SU-DHL-6 (cell line): ENCODE data around the gene GTPBP4.
A peak's percentile ranks its signal among the peaks of the same experiment; 100 is the strongest.

Experiments used
- H2AFZ ChIP-seq: fragments of 200-600 bp; sonication (generic); 2 replicates; pipeline ENCODE4 v1.6.1; 2014; ENCODE audit warnings: low read depth, mild to moderate bottlenecking, moderate library complexity, mixed read lengths, antibody characterized with exemption, low read length; ENCODE audit not compliant: severe bottlenecking
- H3F3A ChIP-seq: fragments of 200-600 bp; shearing (Covaris generic); 2 replicates; pipeline ENCODE4 v1.6.0; 2016; ENCODE audit warnings: antibody characterized with exemption, mild to moderate bottlenecking; ENCODE audit not compliant: insufficient read depth
- H3K27ac ChIP-seq: fragments of 200-600 bp; sonication (generic); 2 replicates; pipeline ENCODE4 v1.5.1; 2016; ENCODE audit warnings: low read depth, mild to moderate bottlenecking, low read length, moderate library complexity, mixed read lengths
- H3K27me3 ChIP-seq: fragments of 200-600 bp; sonication (generic), shearing (Covaris generic); 2 replicates; pipeline ENCODE4 v1.6.0; 2014; ENCODE audit warnings: mild to moderate bottlenecking, low read length
- H3K36me3 ChIP-seq: fragments of 200-600 bp; sonication (generic); 2 replicates; pipeline ENCODE4 v1.6.1; 2014; ENCODE audit warnings: mild to moderate bottlenecking, low read length, mixed read lengths
- H3K4me2 ChIP-seq: fragments of 300-600, 200-600 bp; shearing (Covaris generic), sonication (generic); 2 replicates; pipeline ENCODE4 v1.6.0; 2014; ENCODE audit warnings: low read length, low read depth, mild to moderate bottlenecking; ENCODE audit not compliant: poor library complexity, severe bottlenecking
- H3K4me3 ChIP-seq: fragments of 200-600 bp; sonication (generic); 2 replicates; pipeline ENCODE4 v1.5.1; 2014; ENCODE audit warnings: antibody characterized with exemption, low read length, mild to moderate bottlenecking, mixed read lengths; ENCODE audit not compliant: insufficient read depth, poor library complexity, severe bottlenecking
- H3K79me2 ChIP-seq: fragments of 200-600 bp; sonication (generic); 2 replicates; pipeline ENCODE4 v1.6.1; 2014; ENCODE audit warnings: mild to moderate bottlenecking, low read length, moderate library complexity; ENCODE audit not compliant: insufficient read depth
- H3K9ac ChIP-seq: fragments of 200-600 bp; sonication (generic); 2 replicates; pipeline ENCODE4 v1.7.0; 2014; ENCODE audit warnings: mild to moderate bottlenecking, low read length
- H3K9me2 ChIP-seq: fragments of 200-600 bp; sonication (generic); replicated peaks from 2 replicates; pipeline ENCODE4 v1.6.1; 2014; ENCODE audit warnings: low read length; ENCODE audit not compliant: insufficient read depth
- H3K9me3 ChIP-seq: fragments of 200-600 bp; sonication (generic); 2 replicates; pipeline ENCODE4 v1.6.1; 2014; ENCODE audit warnings: low read length, mixed read lengths; ENCODE audit not compliant: insufficient read depth
- H4K20me1 ChIP-seq: fragments of 200-600 bp; sonication (generic); 2 replicates; pipeline ENCODE4 v1.6.1; 2014; ENCODE audit warnings: low read depth, mild to moderate bottlenecking, antibody characterized with exemption, low read length, moderate library complexity, mixed read lengths
- CTCF ChIP-seq: fragments of 200-600 bp; sonication (generic); IDR thresholded peaks from one replicate; pipeline ENCODE4 v1.5.1; 2017; ENCODE audit warnings: antibody characterized with exemption, mild to moderate bottlenecking, low read length, moderate library complexity; ENCODE audit not compliant: insufficient read depth, poor library complexity, severe bottlenecking
- EZH2phosphoT487 ChIP-seq: fragments of 200-600 bp; sonication (generic), shearing (Covaris generic); conservative IDR thresholded peaks from 2 replicates; pipeline ENCODE4 v1.6.1; 2018; ENCODE audit warnings: mild to moderate bottlenecking, antibody characterized with exemption, low read length, moderate library complexity, mixed read lengths

Gene GTPBP4

GRCh38 chr10:987620-987869, 689 bp upstream of the GTPBP4 start:
- TF ChIP-seq CTCF (no peak), EZH2phosphoT487 (no peak)
- Histone ChIP-seq H2AFZ (peak overlapping the region; percentile 92), H3K9me3 (no peaks in the 10 kb centered on the region), H3K9ac (peak overlapping the region; percentile 99), H3K79me2 (peaks cover 42% of the 10 kb centered on the region), H3K27me3 (no peaks in the 10 kb centered on the region), H4K20me1 (peaks cover 16% of the 10 kb centered on the region), H3K4me3 (peak overlapping the region; percentile 100), H3K36me3 (0 out of 2 replicates have a peak, but pooled peaks cover 2% of the 10 kb centered on the region), H3K27ac (no peak overlapping the region), H3F3A (no peaks in the 10 kb centered on the region; the same call in 1 of the 2 replicates), H3K9me2 (no peaks in the 10 kb centered on the region), H3K4me2 (peak overlapping the region; percentile 78)

- H3K36me3 ChIP-seq = peaks cover 8% of the 10 kb centered on the region; the same call in 1 of the 2 replicates
- peaks cover 56% of the 10 kb centered on the region for H3K79me2 ChIP-seq
- peak overlapping the region; percentile 43 for H3K27ac ChIP-seq
- H3K9ac ChIP-seq = peak overlapping the region; percentile 99
- H4K20me1 ChIP-seq = peaks cover 20% of the 10 kb centered on the region
- no peaks in the 10 kb centered on the region for H3K9me3 ChIP-seq
- no peaks in the 10 kb centered on the region for H3K27me3 ChIP-seq
- H3F3A ChIP-seq = no peaks in the 10 kb centered on the region; the same call in 1 of the 2 replicates
- H3K9me2 ChIP-seq = no peaks in the 10 kb centered on the region
- H3K4me3 ChIP-seq = peak overlapping the region; percentile 100
- TF ChIP-seq EZH2phosphoT487 (no peak), CTCF (no peak)
- H3K4me2 ChIP-seq = peak overlapping the region; percentile 78
- no peak overlapping the region for H2AFZ ChIP-seq
These were observed 672 bp downstream of the GTPBP4 start for GRCh38 chr10:988667-989545.

- H3K4me3 ChIP-seq = no peak overlapping the region
- no peak overlapping the region for H3K9ac ChIP-seq
- H3K9me3 ChIP-seq = no peaks in the 10 kb centered on the region
- peaks cover 58% of the 10 kb centered on the region for H3K79me2 ChIP-seq
- H4K20me1 ChIP-seq = peaks cover 20% of the 10 kb centered on the region
- TF ChIP-seq CTCF = no peak
- no peak for TF ChIP-seq EZH2phosphoT487
- no peak overlapping the region for H3K4me2 ChIP-seq
- no peaks in the 10 kb centered on the region; the same call in 1 of the 2 replicates for H3F3A ChIP-seq
- H3K36me3 ChIP-seq = peaks cover 13% of the 10 kb centered on the region; the same call in 1 of the 2 replicates
- H3K27ac ChIP-seq = no peak overlapping the region
- no peak overlapping the region for H2AFZ ChIP-seq
- H3K27me3 ChIP-seq = no peaks in the 10 kb centered on the region
- H3K9me2 ChIP-seq = no peaks in the 10 kb centered on the region
These were observed 2.6 kb downstream of the GTPBP4 start for GRCh38 chr10:990808-991207.
